H9 (cell line): Measurements from ENCODE around the gene RPS16. TPM values are rescaled to one million over a fixed set of nuclear protein-coding genes. Genes with fewer than 3 reads are reported as not detected.

Experiments used
- DNase-seq: peaks from one replicate; pipeline ENCODE4 v3.0.0-alpha.2; 2017
- H2AFZ ChIP-seq: one replicate; pipeline ENCODE4 v1.6.1; 2013; ENCODE audit warnings: mild to moderate bottlenecking, low read length, control low read depth, moderate library complexity
- H2AK5ac ChIP-seq: 2 replicates; pipeline ENCODE4 v1.6.1; 2013; ENCODE audit warnings: low read length, control low read depth, mixed read lengths; ENCODE audit not compliant: insufficient read length
- H2BK120ac ChIP-seq: one replicate; pipeline ENCODE4 v1.6.1; 2013; ENCODE audit warnings: low read depth, mild to moderate bottlenecking, low read length, control low read depth, inconsistent platforms; ENCODE audit not compliant: poor library complexity, severe bottlenecking
- H2BK12ac ChIP-seq: 2 replicates; pipeline ENCODE4 v1.6.1; 2013; ENCODE audit warnings: low read length, control low read depth, mixed read lengths, low read depth; ENCODE audit not compliant: insufficient read length
- H2BK15ac ChIP-seq: 2 replicates; pipeline ENCODE4 v1.6.1; 2013; ENCODE audit warnings: low read depth, low read length, control low read depth
- H2BK20ac ChIP-seq: one replicate; pipeline ENCODE4 v1.6.1; 2013; ENCODE audit warnings: low read depth, mild to moderate bottlenecking, low read length, control low read depth, inconsistent platforms; ENCODE audit not compliant: poor library complexity, severe bottlenecking
- H2BK5ac ChIP-seq: 2 replicates; pipeline ENCODE4 v1.6.1; 2013; ENCODE audit warnings: low read length, control low read depth, mixed read lengths; ENCODE audit not compliant: insufficient read length
- H3K14ac ChIP-seq: 2 replicates; pipeline ENCODE4 v1.6.1; 2013; ENCODE audit warnings: low read length, control low read depth; ENCODE audit not compliant: insufficient read depth
- H3K18ac ChIP-seq: 2 replicates; pipeline ENCODE4 v1.6.1; 2013; ENCODE audit warnings: low read depth, mild to moderate bottlenecking, mixed read lengths, low read length, control low read depth; ENCODE audit not compliant: insufficient read length
- H3K23ac ChIP-seq: 2 replicates; pipeline ENCODE4 v1.6.1; 2013; ENCODE audit warnings: low read length, control low read depth, mixed read lengths, low read depth; ENCODE audit not compliant: insufficient read length
- H3K23me2 ChIP-seq: 2 replicates; pipeline ENCODE4 v1.6.1; 2013; ENCODE audit warnings: low read depth, mild to moderate bottlenecking, mixed read lengths, low read length, control low read depth; ENCODE audit not compliant: insufficient read length, poor library complexity, severe bottlenecking
- H3K27ac ChIP-seq: 2 replicates; pipeline ENCODE4 v1.5.1; 2013; ENCODE audit warnings: low read length, control low read depth, mixed read lengths, low read depth; ENCODE audit not compliant: insufficient read length
- H3K27me3 ChIP-seq: 2 replicates; pipeline ENCODE4 v1.6.1; 2013; ENCODE audit warnings: low read length, control low read depth, inconsistent platforms; ENCODE audit not compliant: insufficient read depth
- H3K4ac ChIP-seq: 2 replicates; pipeline ENCODE4 v1.6.1; 2013; ENCODE audit warnings: low read depth, mild to moderate bottlenecking, control low read depth, inconsistent platforms, low read length, moderate library complexity
- H3K4me1 ChIP-seq: 2 replicates; pipeline ENCODE4 v1.6.1; 2013; ENCODE audit warnings: low read length, control low read depth, inconsistent platforms; ENCODE audit not compliant: insufficient read depth
- H3K4me2 ChIP-seq: 2 replicates; pipeline ENCODE4 v1.6.1; 2013; ENCODE audit warnings: low read length, control low read depth, mixed read lengths; ENCODE audit not compliant: insufficient read length, insufficient read depth
- H3K56ac ChIP-seq: 2 replicates; pipeline ENCODE4 v1.6.1; 2013; ENCODE audit warnings: low read depth, mild to moderate bottlenecking, mixed read lengths, low read length, control low read depth; ENCODE audit not compliant: insufficient read length
- H3K79me1 ChIP-seq: 2 replicates; pipeline ENCODE4 v1.6.1; 2013; ENCODE audit warnings: low read depth, mild to moderate bottlenecking, moderate library complexity, low read length, control low read depth, inconsistent platforms; ENCODE audit not compliant: insufficient read depth, poor library complexity, severe bottlenecking
- H3K79me2 ChIP-seq: 2 replicates; pipeline ENCODE4 v1.6.1; 2013; ENCODE audit warnings: low read length, control low read depth, inconsistent platforms; ENCODE audit not compliant: insufficient read depth
- H3K9ac ChIP-seq: 2 replicates; pipeline ENCODE4 v1.6.1; 2013; ENCODE audit warnings: low read length, control low read depth, mixed read lengths; ENCODE audit not compliant: insufficient read length; ENCODE audit errors: extremely low read depth
- H3K9me3 ChIP-seq: one replicate; pipeline ENCODE4 v1.6.1; 2013; ENCODE audit warnings: low read depth, low read length, inconsistent platforms; ENCODE audit not compliant: control insufficient read depth
- H3T11ph ChIP-seq: one replicate; pipeline ENCODE4 v1.6.1; 2013; ENCODE audit warnings: mild to moderate bottlenecking, low read length, control low read depth, inconsistent platforms
- H4K20me1 ChIP-seq: one replicate; pipeline ENCODE4 v1.6.1; 2013; ENCODE audit not compliant: control insufficient read depth, insufficient read length, insufficient read depth
- H4K5ac ChIP-seq: 2 replicates; pipeline ENCODE4 v1.6.1; 2013; ENCODE audit warnings: low read depth, mild to moderate bottlenecking, mixed read lengths, low read length, control low read depth; ENCODE audit not compliant: insufficient read length
- H4K8ac ChIP-seq: replicated peaks from 2 replicates; pipeline ENCODE4 v1.6.1; 2013; ENCODE audit warnings: low read length, control low read depth, mixed read lengths, low read depth; ENCODE audit not compliant: insufficient read length
- H4K91ac ChIP-seq: 2 replicates; pipeline ENCODE4 v1.6.1; 2013; ENCODE audit warnings: low read depth, mild to moderate bottlenecking, moderate library complexity, mixed read lengths, low read length, control low read depth; ENCODE audit not compliant: insufficient read length
- H3K27ac Mint-ChIP-seq, 3 experiments: 2 replicates in 2 of 3; 3 replicates in 1 of 3; pipeline ENCODE4 v1.8.0; 2020 to 2021; ENCODE audit warnings: mixed read lengths in 3 of 3, mild to moderate bottlenecking in 1 of 3, moderate library complexity in 1 of 3
- H3K27me3 Mint-ChIP-seq: 2 replicates; pipeline ENCODE4 v1.8.0; 2021; ENCODE audit warnings: low read depth, mild to moderate bottlenecking, moderate library complexity, mixed read lengths
- H3K36me3 Mint-ChIP-seq, 3 experiments: 2 replicates in 2 of 3; 3 replicates in 1 of 3; pipeline ENCODE4 v1.8.0; 2020 to 2021; ENCODE audit warnings: low read depth in 3 of 3, mixed read lengths in 3 of 3; ENCODE audit not compliant: insufficient read depth in 1 of 3
- H3K4me1 Mint-ChIP-seq, 2 experiments: 2 replicates each; pipeline ENCODE4 v1.8.0; 2020; ENCODE audit warnings: mixed read lengths in 2 of 2
- H3K4me3 Mint-ChIP-seq, 2 experiments: 2 replicates in 1 of 2; 3 replicates in 1 of 2; pipeline ENCODE4 v1.8.0; 2020 to 2021; ENCODE audit warnings: mild to moderate bottlenecking in 2 of 2, mixed read lengths in 2 of 2, moderate library complexity in 1 of 2
- H3K9me3 Mint-ChIP-seq, 2 experiments: 2 replicates in 1 of 2; 3 replicates in 1 of 2; pipeline ENCODE4 v1.8.0; 2020; ENCODE audit warnings: mild to moderate bottlenecking in 2 of 2, mixed read lengths in 2 of 2, moderate library complexity in 1 of 2
- WGBS: extraction: QIAGEN DNeasy Blood & Tissue Kit; methylation state at CpG from one replicate; pipeline ENCODE4 v1.1.7; 2013; ENCODE audit warnings: missing lambda C conversion rate, low lambda C conversion rate, mixed read lengths; ENCODE audit not compliant: insufficient read length; ENCODE audit errors: extremely low coverage; 5-methylcytosine and 5-hydroxymethylcytosine counted together
- total RNA-seq: library from RNA; stranded (reverse); gene quantifications from 2 replicates; pipeline ENCODE4 v1.2.1, GENCODE V29; 2021
- TF ChIP-seq, protein P1 (sequence below): fragments of 200-600 bp; sonication (generic); conservative IDR thresholded peaks from 3 replicates; pipeline ENCODE4 v1.8.0; 2021; ENCODE audit warnings: antibody characterized with exemption, mild to moderate bottlenecking

RPS16 gene
- total RNA-seq, 1 experiment from 2014 or later: 2,711 TPM

DNA sequence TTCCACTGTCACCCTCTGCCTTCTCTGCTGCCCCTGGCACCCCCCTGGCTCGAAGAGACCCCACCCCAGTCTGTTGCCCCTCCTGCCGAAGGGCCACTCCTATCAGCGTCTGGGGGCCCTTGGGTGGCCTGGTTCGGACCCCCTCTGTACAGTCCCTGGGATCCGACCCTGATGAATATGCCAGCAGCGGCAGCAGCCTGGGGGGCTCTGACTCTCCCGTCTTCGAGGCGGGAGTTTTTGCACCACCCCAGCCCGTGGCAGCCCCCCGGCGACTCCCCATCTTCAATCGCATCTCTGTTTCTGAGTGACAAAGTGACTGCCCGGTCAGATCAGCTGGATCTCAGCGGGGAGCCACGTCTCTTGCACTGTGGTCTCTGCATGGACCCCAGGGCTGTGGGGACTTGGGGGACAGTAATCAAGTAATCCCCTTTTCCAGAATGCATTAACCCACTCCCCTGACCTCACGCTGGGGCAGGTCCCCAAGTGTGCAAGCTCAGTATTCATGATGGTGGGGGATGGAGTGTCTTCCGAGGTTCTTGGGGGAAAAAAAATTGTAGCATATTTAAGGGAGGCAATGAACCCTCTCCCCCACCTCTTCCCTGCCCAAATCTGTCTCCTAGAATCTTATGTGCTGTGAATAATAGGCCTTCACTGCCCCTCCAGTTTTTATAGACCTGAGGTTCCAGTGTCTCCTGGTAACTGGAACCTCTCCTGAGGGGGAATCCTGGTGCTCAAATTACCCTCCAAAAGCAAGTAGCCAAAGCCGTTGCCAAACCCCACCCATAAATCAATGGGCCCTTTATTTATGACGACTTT, 27.1 kb downstream of the RPS16 start:
- no peak overlapping the region for H3K56ac ChIP-seq
- no peaks in the 10 kb centered on the region for H3K79me1 ChIP-seq
- H3K23me2 ChIP-seq: peaks cover 18% of the 10 kb centered on the region
- peaks cover 6% of the 10 kb centered on the region; the same call in 1 of the 2 replicates for H3K4me1 ChIP-seq
- H3K14ac ChIP-seq: no peak overlapping the region
- no peak for DNase-seq
- no peak overlapping the region for H4K5ac ChIP-seq
- H2AK5ac ChIP-seq: no peak overlapping the region
- no peak overlapping the region for H4K8ac ChIP-seq
- no CpG with 5 or more reads among the region's 20 CpGs for WGBS
- H3K23ac ChIP-seq: no peak overlapping the region
- no peak overlapping the region for H2BK15ac ChIP-seq
- no peak overlapping the region for H3K9ac ChIP-seq
- no peak overlapping the region for H3K18ac ChIP-seq
- H3K4ac ChIP-seq: no peak overlapping the region
- no peak overlapping the region for H2BK20ac ChIP-seq
- no peaks in the 10 kb centered on the region for H3K9me3 ChIP-seq
- Mint-ChIP-seq H3K4me1 (peaks cover 37 to 51% of the 10 kb centered on the region in 2 experiments), H3K4me3 (peak overlapping the region; percentile 78 to 92), H3K36me3 (peaks cover 8 to 13% (median 12%) of the 10 kb centered on the region in 3 experiments), H3K9me3 (no peaks in the 10 kb centered on the region; a peak in 1 of 5 replicates), H3K27me3 (peaks cover 1% of the 10 kb centered on the region; the same call in 1 of the 2 replicates), H3K27ac (peak overlapping the region; percentile 87 to 98 (median 96); a peak in 5 of 7 replicates)
- H3K27me3 ChIP-seq: no peaks in the 10 kb centered on the region
- H2BK5ac ChIP-seq: no peak overlapping the region
- no peak overlapping the region for H2AFZ ChIP-seq
- no peak overlapping the region for H2BK120ac ChIP-seq
- peaks cover 2% of the 10 kb centered on the region for H4K20me1 ChIP-seq
- TF ChIP-seq, protein P1, sequence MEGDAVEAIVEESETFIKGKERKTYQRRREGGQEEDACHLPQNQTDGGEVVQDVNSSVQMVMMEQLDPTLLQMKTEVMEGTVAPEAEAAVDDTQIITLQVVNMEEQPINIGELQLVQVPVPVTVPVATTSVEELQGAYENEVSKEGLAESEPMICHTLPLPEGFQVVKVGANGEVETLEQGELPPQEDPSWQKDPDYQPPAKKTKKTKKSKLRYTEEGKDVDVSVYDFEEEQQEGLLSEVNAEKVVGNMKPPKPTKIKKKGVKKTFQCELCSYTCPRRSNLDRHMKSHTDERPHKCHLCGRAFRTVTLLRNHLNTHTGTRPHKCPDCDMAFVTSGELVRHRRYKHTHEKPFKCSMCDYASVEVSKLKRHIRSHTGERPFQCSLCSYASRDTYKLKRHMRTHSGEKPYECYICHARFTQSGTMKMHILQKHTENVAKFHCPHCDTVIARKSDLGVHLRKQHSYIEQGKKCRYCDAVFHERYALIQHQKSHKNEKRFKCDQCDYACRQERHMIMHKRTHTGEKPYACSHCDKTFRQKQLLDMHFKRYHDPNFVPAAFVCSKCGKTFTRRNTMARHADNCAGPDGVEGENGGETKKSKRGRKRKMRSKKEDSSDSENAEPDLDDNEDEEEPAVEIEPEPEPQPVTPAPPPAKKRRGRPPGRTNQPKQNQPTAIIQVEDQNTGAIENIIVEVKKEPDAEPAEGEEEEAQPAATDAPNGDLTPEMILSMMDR: no peak
- peaks cover 3% of the 10 kb centered on the region; the same call in 1 of the 2 replicates for H3K79me2 ChIP-seq
- no peak overlapping the region for H2BK12ac ChIP-seq
- no peak overlapping the region for H4K91ac ChIP-seq
- peak overlapping the region; percentile 78 for H3K4me2 ChIP-seq
- no peak overlapping the region for H3T11ph ChIP-seq
- H3K27ac ChIP-seq: no peak overlapping the region
